Common myeloid progenitor, CD34-positive (primary cell): ENCODE data around the gene CEACAM18.
A peak's percentile ranks its signal among the peaks of the same experiment; 100 is the strongest.

Experiments used
- CTCF ChIA-PET: fragments of 350-600 bp; sonication (Branson Sonifier 250); formaldehyde crosslinking; loops from one replicate; lab custom pipeline; 2021; ENCODE audit warnings: antibody characterized with exemption; lab: Charles Lee
- POLR2A ChIA-PET: fragments of 350-600 bp; sonication (Branson Sonifier 250); formaldehyde crosslinking; loops from one replicate; lab custom pipeline; 2021; ENCODE audit warnings: antibody characterized with exemption; lab: Charles Lee
- DNase-seq, 3 donors: peaks; one replicate each; pipeline versions ENCODE4 v3.0.0 to v3.0.0-alpha.2; 2013
- H3K27ac ChIP-seq, 2 experiments: 1 replicate in 1 of 2; 2 replicates in 1 of 2; pipeline ENCODE4 v1.7.0; 2013; ENCODE audit warnings: inconsistent platforms in 2 of 2, low read length in 2 of 2, mild to moderate bottlenecking in 2 of 2, low read depth in 1 of 2, moderate library complexity in 1 of 2; ENCODE audit not compliant: severe bottlenecking in 2 of 2, insufficient read depth in 1 of 2, poor library complexity in 1 of 2
- H3K27me3 ChIP-seq, 5 experiments: replicated peaks in 2 of 5; 1 replicate in 3 of 5; 2 replicates in 2 of 5; pipeline versions ENCODE4 v1.6.1 to v1.7.0; 2013; ENCODE audit warnings: low read length in 4 of 5, mild to moderate bottlenecking in 2 of 5, moderate library complexity in 2 of 5, inconsistent platforms in 1 of 5; ENCODE audit not compliant: insufficient read depth in 5 of 5, control insufficient read depth in 4 of 5
- H3K36me3 ChIP-seq, 4 experiments: 1 replicate in 2 of 4; 2 replicates in 2 of 4; pipeline versions ENCODE4 v1.6.1 to v1.7.0; 2013; ENCODE audit warnings: low read length in 3 of 4, control low read depth in 1 of 4, mild to moderate bottlenecking in 1 of 4; ENCODE audit not compliant: control insufficient read depth in 4 of 4, insufficient read depth in 4 of 4
- H3K4me1 ChIP-seq, 4 experiments: 1 replicate in 3 of 4; 2 replicates in 1 of 4; pipeline versions ENCODE4 v1.6.1 to v1.7.1; 2013; ENCODE audit warnings: low read length in 3 of 4, mild to moderate bottlenecking in 3 of 4, control low read depth in 1 of 4, inconsistent platforms in 1 of 4, moderate library complexity in 1 of 4; ENCODE audit not compliant: control insufficient read depth in 4 of 4, insufficient read depth in 4 of 4; ENCODE audit errors: control extremely low read depth in 1 of 4
- H3K4me3 ChIP-seq, 7 experiments: 1 replicate in 4 of 7; 2 replicates in 3 of 7; pipeline versions ENCODE4 v1.5.1 to v1.7.0; 2013; ENCODE audit warnings: mild to moderate bottlenecking in 7 of 7, low read length in 6 of 7, moderate library complexity in 6 of 7, inconsistent platforms in 2 of 7, low read depth in 2 of 7, control low read depth in 1 of 7; ENCODE audit not compliant: insufficient read depth in 4 of 7, control insufficient read depth in 1 of 7; ENCODE audit errors: extremely low read depth in 1 of 7
- H3K9me3 ChIP-seq, 5 experiments: 1 replicate in 4 of 5; 2 replicates in 1 of 5; pipeline versions ENCODE4 v1.6.1 to v1.7.1; 2013; ENCODE audit warnings: low read length in 4 of 5, mild to moderate bottlenecking in 2 of 5, inconsistent platforms in 1 of 5, low read depth in 1 of 5, moderate library complexity in 1 of 5; ENCODE audit not compliant: control insufficient read depth in 4 of 5, insufficient read depth in 2 of 5; ENCODE audit errors: control extremely low read depth in 1 of 5
- WGBS: methylation state at CpG from one replicate; pipeline ENCODE4 v1.1.5; 2013; ENCODE audit not compliant: insufficient coverage; 5-methylcytosine and 5-hydroxymethylcytosine counted together

Gene CEACAM18

GRCh38 chr19:51508059-51508733, 29.9 kb downstream of the CEACAM18 start:
- H3K27ac ChIP-seq: peak overlapping the region in 1 of 2 experiments; percentile 64
- DNase-seq: peak; percentile 70 to 93 (median 90)

GRCh38 chr19:51509823-51510660, 31.7 kb downstream of the CEACAM18 start:
- Histone ChIP-seq H3K27ac (no peak overlapping the region), H3K36me3 (no peaks in the 10 kb centered on the region), H3K9me3 (peaks cover 0 to 2% (median 0%) of the 10 kb centered on the region in 5 experiments), H3K27me3 (peaks cover 0 to 12% (median 3%) of the 10 kb centered on the region in 5 experiments), H3K4me3 (no peak overlapping the region), H3K4me1 (peaks cover 1 to 16% (median 7%) of the 10 kb centered on the region in 4 experiments)
- ChIA-PET POLR2A (interaction anchor here (0.6 to 0.7 kb wide), 2 partner anchors 49 to 388 kb away, joined by 4 read pairs; no protein-coding TSS in a partner anchor), CTCF (interaction anchor here (0.8 to 2.6 kb wide), 6 partner anchors 12 to 147 kb away, joined by 3 to 7 read pairs (median 3); no protein-coding TSS in a partner anchor)
- 92% methylated on average over 3 of the region's 7 CpGs for WGBS
- no peak for DNase-seq

More at GRCh38 chr19:51508059-51508733, 29.9 kb downstream of the CEACAM18 start:
- CTCF ChIA-PET: interaction anchor here (1.2 to 7.9 kb wide), 3 partner anchors 8 to 149 kb away, joined by 3 to 45 read pairs (median 7); no protein-coding TSS in a partner anchor
- Histone ChIP-seq H3K36me3 (no peaks in the 10 kb centered on the region), H3K27me3 (peaks cover 0 to 6% (median 3%) of the 10 kb centered on the region in 5 experiments), H3K4me3 (no peak overlapping the region), H3K4me1 (peaks cover 1 to 24% (median 16%) of the 10 kb centered on the region in 4 experiments), H3K9me3 (peaks cover 0 to 11% (median 2%) of the 10 kb centered on the region in 5 experiments)
- POLR2A ChIA-PET: interaction anchor here (0.5 to 0.7 kb wide), 2 partner anchors 22 to 27 kb away, joined by 3 to 4 read pairs; no protein-coding TSS in a partner anchor
- 29% methylated on average over 1 of the region's 3 CpGs for WGBS

DNA sequence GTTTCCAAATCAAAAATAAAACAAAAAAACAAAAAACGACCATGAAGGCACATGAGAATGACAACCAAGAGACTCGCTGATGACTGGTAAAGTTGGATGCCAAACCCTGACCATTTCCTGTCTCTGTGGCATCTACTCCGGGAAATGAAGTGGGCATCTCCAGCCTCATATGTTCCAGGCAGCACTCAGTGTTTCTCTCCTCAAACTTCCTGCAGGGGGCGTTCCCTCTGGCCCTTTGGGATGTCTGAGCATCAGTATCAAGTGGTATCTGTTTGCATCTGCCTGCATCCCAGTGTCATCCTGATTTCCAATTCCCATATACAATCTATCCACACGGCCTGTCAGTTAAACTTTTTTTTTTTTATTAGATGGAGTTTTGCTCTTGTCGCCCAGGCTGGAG, 33.0 kb downstream of the CEACAM18 start:
- H3K27me3 ChIP-seq: peaks cover 0 to 12% (median 3%) of the 10 kb centered on the region in 5 experiments
- H3K9me3 ChIP-seq: peaks cover 0 to 2% (median 0%) of the 10 kb centered on the region in 5 experiments
- no peak overlapping the region for H3K4me3 ChIP-seq
- WGBS: 23% methylated on average over 5 of the region's 6 CpGs
- POLR2A ChIA-PET: no interaction called here
- H3K4me1 ChIP-seq: peaks cover 1 to 16% (median 7%) of the 10 kb centered on the region in 4 experiments
- DNase-seq: peak in 2 of 3 donors; percentile 21 to 41
- CTCF ChIA-PET: interaction anchor here (1.1 to 2.6 kb wide), 5 partner anchors 38 to 146 kb away, joined by 3 to 7 read pairs (median 3); no protein-coding TSS in a partner anchor
- no peak overlapping the region for H3K27ac ChIP-seq
- H3K36me3 ChIP-seq: no peaks in the 10 kb centered on the region

GRCh38 chr19:51513968-51514367, 35.6 kb downstream of the CEACAM18 start:
- ChIA-PET CTCF (interaction anchor here (0.7 to 6.7 kb wide), 18 partner anchors 8 to 147 kb away, joined by 3 to 45 read pairs (median 4); no protein-coding TSS in a partner anchor), POLR2A (interaction anchor here (0.6 kb wide), 2 partner anchors 16 to 22 kb away, joined by 3 read pairs; no protein-coding TSS in a partner anchor)
- no peaks in the 10 kb centered on the region for H3K4me1 ChIP-seq
- H3K27ac ChIP-seq: no peak overlapping the region
- H3K27me3 ChIP-seq: peaks cover 0 to 12% (median 3%) of the 10 kb centered on the region in 5 experiments
- 60% methylated on average over 2 of the region's 2 CpGs for WGBS
- H3K36me3 ChIP-seq: no peaks in the 10 kb centered on the region
- DNase-seq: no peak
- peaks cover 0 to 8% (median 3%) of the 10 kb centered on the region in 5 experiments for H3K9me3 ChIP-seq
- no peak overlapping the region for H3K4me3 ChIP-seq

DNA sequence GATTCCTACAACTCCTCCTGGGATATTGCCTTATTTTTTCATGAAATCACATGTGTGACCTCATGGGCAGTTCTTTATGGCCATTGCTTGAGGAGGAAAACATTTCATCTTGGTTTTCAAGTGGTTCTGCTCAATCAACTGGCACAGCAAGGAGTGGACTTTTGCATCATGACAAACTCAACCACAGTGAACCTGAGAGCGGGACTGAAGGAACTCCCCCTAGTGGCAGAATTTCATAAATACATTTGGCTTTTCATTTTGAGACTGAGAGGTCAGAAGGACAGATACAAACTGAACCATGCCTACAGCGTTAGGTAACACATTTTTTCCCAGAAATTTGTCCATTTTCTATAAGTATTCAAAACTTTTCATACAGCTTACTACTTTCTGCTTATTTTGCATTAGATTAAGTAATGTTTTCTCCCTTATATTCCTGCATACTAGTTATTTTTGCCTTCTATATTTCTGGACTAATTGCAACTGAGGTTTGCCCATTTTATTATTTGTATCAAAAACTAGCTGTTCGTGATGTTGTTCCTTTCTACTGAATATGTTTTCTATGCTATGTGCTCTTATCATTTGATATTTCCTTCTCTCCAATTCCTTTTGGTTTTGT, 36.6 kb downstream of the CEACAM18 start:
- Histone ChIP-seq H3K4me3 (no peak overlapping the region), H3K9me3 (peaks cover 0 to 8% (median 3%) of the 10 kb centered on the region in 5 experiments), H3K36me3 (no peaks in the 10 kb centered on the region), H3K27ac (no peak overlapping the region), H3K27me3 (peaks cover 0 to 12% (median 3%) of the 10 kb centered on the region in 5 experiments), H3K4me1 (peaks cover 0 to 2% (median 0%) of the 10 kb centered on the region in 4 experiments)
- 0% methylated on average over 1 of the region's 3 CpGs for WGBS
- ChIA-PET POLR2A (interaction anchor here (0.9 kb wide), 1 partner anchor 31 kb away, joined by 3 read pairs; no protein-coding TSS in a partner anchor), CTCF (interaction anchor here (0.7 to 6.7 kb wide), 33 partner anchors 9 to 146 kb away, joined by 3 to 45 read pairs (median 4); partner anchors contain the start of gene ZNF175)
- peak; percentile 62 to 79 (median 72) for DNase-seq

GRCh38 chr19:51520728-51521127, 42.4 kb downstream of the CEACAM18 start:
- H3K27me3 ChIP-seq: no peaks in the 10 kb centered on the region
- DNase-seq: peak in 2 of 3 donors; percentile 59 to 61
- no peak overlapping the region for H3K27ac ChIP-seq
- H3K4me3 ChIP-seq: no peak overlapping the region
- H3K4me1 ChIP-seq: peaks cover 0 to 15% (median 10%) of the 10 kb centered on the region in 4 experiments
- peaks cover 0 to 8% (median 3%) of the 10 kb centered on the region in 5 experiments for H3K9me3 ChIP-seq
- CTCF ChIA-PET: no interaction called here
- 22% methylated on average over 1 of the region's 2 CpGs for WGBS
- H3K36me3 ChIP-seq: no peaks in the 10 kb centered on the region
- POLR2A ChIA-PET: no interaction called here
